PC-3 (cell line): ENCODE results near the gene KCNN2. TPM values are rescaled to one million over a fixed set of nuclear protein-coding genes. Genes with fewer than 3 reads are reported as not detected.

Experiments
- ATAC-seq: fragments of 200-7000 bp; cut with Tn5 transposase; 2 replicates; pipeline ENCODE4 v1.9.1; 2020; ENCODE audit warnings: mild to moderate bottlenecking, moderate library complexity
- BruUV-seq: library from RNA; stranded (reverse); fragments of 400-500 nt; replicated peaks from 2 replicates; lab custom pipeline; 2021; lab: Mats Ljungman, UMichigan
- CTCF ChIA-PET: fragments of 300-600 bp; sonication (Branson Sonifier 250); formaldehyde crosslinking; loops from one replicate; lab custom pipeline; 2022; ENCODE audit warnings: antibody characterized with exemption; lab: Charles Lee
- POLR2A ChIA-PET: fragments of 300-600 bp; sonication (Branson Sonifier 250); formaldehyde crosslinking; loops from one replicate; lab custom pipeline; 2022; ENCODE audit warnings: antibody characterized with exemption; ENCODE audit not compliant: unreplicated experiment; lab: Charles Lee
- DNase-seq: peaks from one replicate; pipeline ENCODE4 v3.0.0-alpha.2; 2015
- H2AFZ ChIP-seq: fragments of 300-600 bp; sonication (generic); 2 replicates; pipeline ENCODE4 v1.6.0; 2016; ENCODE audit warnings: antibody characterized with exemption, low read length
- H3F3A ChIP-seq: fragments of 300-600 bp; sonication (generic); one replicate; pipeline ENCODE4 v1.6.0; 2017; ENCODE audit warnings: antibody characterized with exemption, low read length, control low read depth, mild to moderate bottlenecking; ENCODE audit not compliant: unreplicated experiment
- H3K27ac ChIP-seq: fragments of 300-600 bp; sonication (generic); 2 replicates; pipeline ENCODE4 v1.5.1; 2016; ENCODE audit warnings: mild to moderate bottlenecking, low read length
- H3K27me3 ChIP-seq: fragments of 300-600 bp; sonication (generic); 2 replicates; pipeline ENCODE4 v1.6.1; 2016; ENCODE audit warnings: low read length, mixed read lengths
- H3K36me3 ChIP-seq: fragments of 300-600 bp; sonication (generic); 2 replicates; pipeline ENCODE4 v1.6.1; 2016; ENCODE audit warnings: low read depth, mixed run types, low read length, mixed read lengths
- H3K4me1 ChIP-seq: fragments of 300-600 bp; sonication (generic); 2 replicates; pipeline ENCODE4 v1.5.1; 2016; ENCODE audit warnings: low read length; ENCODE audit not compliant: insufficient read depth
- H3K4me2 ChIP-seq: fragments of 300-600 bp; sonication (generic); 2 replicates; pipeline ENCODE4 v1.6.0; 2016; ENCODE audit warnings: low read length
- H3K4me3 ChIP-seq: fragments of 300-600 bp; sonication (generic); 2 replicates; pipeline ENCODE4 v1.5.1; 2016; ENCODE audit warnings: mild to moderate bottlenecking, low read length, mixed read lengths
- H3K79me2 ChIP-seq: fragments of 300-600 bp; sonication (generic); 2 replicates; pipeline ENCODE4 v1.6.1; 2017; ENCODE audit warnings: low read length, mixed read lengths
- H3K9ac ChIP-seq: fragments of 300-600 bp; sonication (generic); 2 replicates; pipeline ENCODE4 v1.6.0; 2016; ENCODE audit warnings: mild to moderate bottlenecking, low read length
- H3K9me2 ChIP-seq: fragments of 300-600 bp; sonication (generic); replicated peaks from 2 replicates; pipeline ENCODE4 v1.6.1; 2016; ENCODE audit warnings: mixed run types, low read length, mixed read lengths
- H3K9me3 ChIP-seq: fragments of 300-600 bp; sonication (generic); 2 replicates; pipeline ENCODE4 v1.6.1; 2016; ENCODE audit warnings: low read length, mixed read lengths
- H4K20me1 ChIP-seq: fragments of 300-600 bp; sonication (generic); 2 replicates; pipeline ENCODE4 v1.6.1; 2016; ENCODE audit warnings: low read length, mixed read lengths
- EZH2 ChIP-seq: fragments of 300-600 bp; sonication (generic); IDR thresholded peaks from one replicate; pipeline ENCODE4 v1.6.1; 2017; ENCODE audit warnings: antibody characterized with exemption, mild to moderate bottlenecking, low read length; ENCODE audit not compliant: unreplicated experiment
- EZH2phosphoT487 ChIP-seq: fragments of 300-600 bp; sonication (generic); IDR thresholded peaks from 2 replicates; pipeline ENCODE4 v1.6.1; 2018; ENCODE audit warnings: mild to moderate bottlenecking, antibody characterized with exemption, low read length, borderline replicate concordance
- intact Hi-C: fragments of 100-400 bp; cut with micrococcal nuclease; formaldehyde crosslinking; loops from 2 replicates; pipeline ENCODE4 v1.9.0; 2023
- total RNA-seq: library from RNA; depleted of rRNA; stranded (reverse); fragments of >200 nt; gene quantifications from 2 replicates; pipeline ENCODE4 v1.2.3, GENCODE V29; 2014
- TF ChIP-seq, protein P1 (sequence below): fragments of 300-600 bp; sonication (generic); conservative IDR thresholded peaks from 2 replicates; pipeline ENCODE4 v1.5.1; 2017; ENCODE audit warnings: antibody characterized with exemption, low read depth, mild to moderate bottlenecking, low read length

KCNN2 gene
- total RNA-seq, 1 experiment from 2014 or later: 0.07 TPM

DNA sequence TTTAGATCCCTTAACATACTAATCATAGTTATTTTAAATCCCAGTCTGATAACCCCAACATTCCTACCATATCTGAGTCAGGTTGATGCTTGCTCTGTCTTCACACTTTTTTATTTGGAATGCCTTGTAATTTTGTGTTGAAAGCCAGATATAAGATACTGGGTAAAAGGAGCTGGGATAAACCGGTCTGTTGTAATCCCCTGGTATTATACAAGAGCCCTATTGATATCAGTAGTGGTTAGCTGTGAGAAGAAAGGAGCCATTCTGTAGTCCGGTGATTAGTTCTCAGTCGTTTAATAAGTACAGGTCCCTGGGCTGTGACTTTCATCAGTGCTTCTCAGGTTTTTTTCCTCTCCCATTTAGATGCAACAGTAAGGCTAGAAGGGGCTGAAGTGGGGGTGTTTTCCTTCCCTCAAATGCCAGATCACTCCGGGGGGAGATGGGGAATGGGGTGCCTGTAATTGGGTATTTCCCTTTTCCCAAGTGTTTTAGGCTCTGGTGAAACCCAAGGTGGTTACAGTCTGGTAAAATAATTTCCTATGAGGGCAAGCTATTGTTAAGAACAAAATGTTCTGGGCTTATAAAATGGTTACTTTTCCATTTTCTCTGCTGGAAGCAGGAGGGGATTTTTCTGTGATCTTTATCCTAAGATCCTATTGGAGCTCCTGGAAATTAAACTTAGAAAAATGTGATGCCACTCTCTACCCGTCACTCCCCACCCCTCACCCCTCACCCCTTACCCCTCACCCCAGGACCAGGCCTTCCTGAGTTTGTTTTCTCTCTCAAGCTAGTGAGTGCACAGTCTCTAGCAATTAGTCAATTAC is 72.7 kb downstream of the KCNN2 start:
- intact Hi-C loops: loop anchor here (5.0 kb wide), 1 partner anchor 57 kb away; no protein-coding TSS in a partner anchor
- ATAC-seq (no peak), DNase-seq (no peak)
- ChIA-PET CTCF (no interaction called here), POLR2A (no interaction called here)
- Histone ChIP-seq H3K9ac (no peak overlapping the region), H3F3A (no peaks in the 10 kb centered on the region), H3K9me3 (no peaks in the 10 kb centered on the region), H3K27me3 (no peaks in the 10 kb centered on the region), H3K4me3 (no peak overlapping the region), H3K36me3 (no peaks in the 10 kb centered on the region), H4K20me1 (no peaks in the 10 kb centered on the region), H3K79me2 (no peaks in the 10 kb centered on the region), H3K4me1 (no peaks in the 10 kb centered on the region), H3K9me2 (no peaks in the 10 kb centered on the region), H2AFZ (no peak overlapping the region), H3K27ac (no peak overlapping the region), H3K4me2 (no peak overlapping the region)
- TF ChIP-seq EZH2 (no peak), EZH2phosphoT487 (no peak)
- TF ChIP-seq, protein P1, sequence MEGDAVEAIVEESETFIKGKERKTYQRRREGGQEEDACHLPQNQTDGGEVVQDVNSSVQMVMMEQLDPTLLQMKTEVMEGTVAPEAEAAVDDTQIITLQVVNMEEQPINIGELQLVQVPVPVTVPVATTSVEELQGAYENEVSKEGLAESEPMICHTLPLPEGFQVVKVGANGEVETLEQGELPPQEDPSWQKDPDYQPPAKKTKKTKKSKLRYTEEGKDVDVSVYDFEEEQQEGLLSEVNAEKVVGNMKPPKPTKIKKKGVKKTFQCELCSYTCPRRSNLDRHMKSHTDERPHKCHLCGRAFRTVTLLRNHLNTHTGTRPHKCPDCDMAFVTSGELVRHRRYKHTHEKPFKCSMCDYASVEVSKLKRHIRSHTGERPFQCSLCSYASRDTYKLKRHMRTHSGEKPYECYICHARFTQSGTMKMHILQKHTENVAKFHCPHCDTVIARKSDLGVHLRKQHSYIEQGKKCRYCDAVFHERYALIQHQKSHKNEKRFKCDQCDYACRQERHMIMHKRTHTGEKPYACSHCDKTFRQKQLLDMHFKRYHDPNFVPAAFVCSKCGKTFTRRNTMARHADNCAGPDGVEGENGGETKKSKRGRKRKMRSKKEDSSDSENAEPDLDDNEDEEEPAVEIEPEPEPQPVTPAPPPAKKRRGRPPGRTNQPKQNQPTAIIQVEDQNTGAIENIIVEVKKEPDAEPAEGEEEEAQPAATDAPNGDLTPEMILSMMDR: no peak
- BruUV-seq: no TSS peak

DNA sequence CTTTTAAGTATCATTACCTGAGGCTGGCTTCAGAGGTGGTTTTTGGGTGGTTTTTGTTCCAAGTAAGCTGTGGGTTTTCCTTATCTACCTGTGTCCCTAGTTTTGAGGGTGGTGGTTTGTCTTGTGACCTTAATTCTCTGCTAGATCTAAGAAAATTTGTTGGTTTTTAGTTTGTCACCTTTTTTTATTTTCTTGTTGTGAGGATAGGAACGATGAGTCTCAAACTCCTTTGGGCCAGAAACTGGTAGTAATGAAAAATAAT is 73.3 kb downstream of the KCNN2 start:
- Histone ChIP-seq H3K9me2 (no peaks in the 10 kb centered on the region), H2AFZ (no peak overlapping the region), H4K20me1 (no peaks in the 10 kb centered on the region), H3K27ac (no peak overlapping the region), H3F3A (no peaks in the 10 kb centered on the region), H3K36me3 (no peaks in the 10 kb centered on the region), H3K9ac (no peak overlapping the region), H3K4me1 (no peaks in the 10 kb centered on the region), H3K79me2 (no peaks in the 10 kb centered on the region), H3K27me3 (no peaks in the 10 kb centered on the region), H3K4me2 (no peak overlapping the region), H3K9me3 (no peaks in the 10 kb centered on the region), H3K4me3 (no peak overlapping the region)
- no TSS peak for BruUV-seq
- ATAC-seq: no peak
- TF ChIP-seq EZH2phosphoT487 (no peak), EZH2 (no peak)
- TF ChIP-seq, protein P1: no peak
- DNase-seq: no peak
- CTCF ChIA-PET: no interaction called here
- POLR2A ChIA-PET: no interaction called here
- intact Hi-C loops: loop anchor here (5.0 kb wide), 1 partner anchor 58 kb away; no protein-coding TSS in a partner anchor

DNA sequence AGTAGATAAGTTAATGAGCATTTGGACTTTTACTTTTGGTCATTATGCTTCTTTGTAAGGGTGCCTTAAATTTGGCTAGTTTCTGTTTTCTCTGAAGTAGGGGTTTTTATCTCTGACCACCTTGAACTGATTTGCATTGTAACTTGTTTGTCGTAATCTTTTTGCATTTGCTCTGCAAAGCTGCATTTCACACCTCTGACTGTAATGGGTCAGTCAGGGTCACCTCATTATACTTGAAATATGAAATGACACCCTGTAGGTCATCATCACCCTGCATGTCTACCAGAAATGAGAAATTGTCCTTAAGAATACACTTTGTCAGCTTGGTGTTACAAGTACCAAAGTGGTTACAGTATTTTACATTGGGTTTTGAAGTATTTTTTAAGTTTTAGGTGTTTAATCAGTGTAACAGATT is 74.0 kb downstream of the KCNN2 start:
- no peaks in the 10 kb centered on the region for H3K36me3 ChIP-seq
- intact Hi-C loops: loop anchor here (5.0 kb wide), 1 partner anchor 59 kb away; no protein-coding TSS in a partner anchor
- DNase-seq (no peak), ATAC-seq (no peak)
- no peak overlapping the region for H3K4me3 ChIP-seq
- no peaks in the 10 kb centered on the region for H3K79me2 ChIP-seq
- H3K9me3 ChIP-seq: no peaks in the 10 kb centered on the region
- H3K27ac ChIP-seq: no peak overlapping the region
- no peak overlapping the region for H3K9ac ChIP-seq
- POLR2A ChIA-PET: no interaction called here
- H3F3A ChIP-seq: no peaks in the 10 kb centered on the region
- no peaks in the 10 kb centered on the region for H3K27me3 ChIP-seq
- no TSS peak for BruUV-seq
- H2AFZ ChIP-seq: no peak overlapping the region
- no peaks in the 10 kb centered on the region for H3K4me1 ChIP-seq
- CTCF ChIA-PET: no interaction called here
- TF ChIP-seq EZH2phosphoT487 (no peak), EZH2 (no peak)
- TF ChIP-seq, protein P1: no peak
- no peaks in the 10 kb centered on the region for H3K9me2 ChIP-seq
- H4K20me1 ChIP-seq: no peaks in the 10 kb centered on the region
- no peak overlapping the region for H3K4me2 ChIP-seq
